ENCODE results near the gene TSSK1B.

TSSK1B gene

DNA sequence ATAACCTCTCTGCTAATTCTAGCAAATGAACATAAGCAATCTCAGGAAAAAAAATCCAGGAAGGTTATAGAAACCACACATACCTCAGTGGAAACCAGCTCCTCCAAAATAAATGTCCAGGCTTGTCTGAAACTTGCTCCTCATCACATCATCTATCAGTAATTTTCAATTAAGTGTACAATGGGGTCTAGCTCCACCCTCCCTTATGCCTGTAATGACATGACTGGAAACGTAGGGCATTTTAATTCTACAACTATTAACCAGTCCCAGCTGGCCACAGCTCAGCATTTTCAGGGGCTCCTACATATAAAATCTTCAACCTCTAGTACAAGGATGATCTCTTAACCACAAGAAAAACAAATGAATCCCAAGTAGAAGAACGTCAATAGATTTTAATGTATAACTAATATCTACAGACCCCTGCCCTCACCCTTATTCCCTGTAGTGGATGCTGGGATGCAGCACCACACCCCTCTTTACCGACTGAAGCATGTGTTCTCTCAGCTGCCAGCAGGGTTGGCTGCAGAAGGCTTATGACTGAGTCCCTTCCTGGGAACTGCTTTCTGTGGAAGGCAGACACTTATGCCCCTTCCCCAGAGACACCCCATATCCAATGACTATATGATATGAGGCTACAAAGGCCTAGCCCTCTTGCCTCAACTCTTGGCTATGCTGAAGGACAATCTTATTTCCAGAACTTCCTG is 6.8 kb downstream of the TSSK1B start:
- Histone ChIP-seq H2AFZ (ENCODE audit: low read depth, low read length, severe bottlenecking) (no peak overlapping the region), H3K79me2 (ENCODE audit: insufficient read depth, low read length) (no peaks in the 10 kb centered on the region), H3K27ac (ENCODE audit: low read depth, low read length) (no peak overlapping the region), H3K4me2 (ENCODE audit: low read depth, low read length, poor library complexity, severe bottlenecking) (no peak overlapping the region), H3K4me3 (ENCODE audit: insufficient read depth, low read length, poor library complexity, severe bottlenecking) (no peak overlapping the region), H3K9me3 (ENCODE audit: insufficient read depth, low read length) (no peaks in the 10 kb centered on the region), H3K9me2 (replicated peaks; ENCODE audit: insufficient read depth, low read length) (no peaks in the 10 kb centered on the region), H3K27me3 (ENCODE audit: low read length) (no peaks in the 10 kb centered on the region), H4K20me1 (ENCODE audit: low read depth, low read length) (no peaks in the 10 kb centered on the region), H3F3A (ENCODE audit: insufficient read depth) (no peaks in the 10 kb centered on the region), H3K36me3 (ENCODE audit: low read length) (no peaks in the 10 kb centered on the region), H3K9ac (ENCODE audit: low read length) (no peak overlapping the region)
- TF ChIP-seq, protein P1, sequence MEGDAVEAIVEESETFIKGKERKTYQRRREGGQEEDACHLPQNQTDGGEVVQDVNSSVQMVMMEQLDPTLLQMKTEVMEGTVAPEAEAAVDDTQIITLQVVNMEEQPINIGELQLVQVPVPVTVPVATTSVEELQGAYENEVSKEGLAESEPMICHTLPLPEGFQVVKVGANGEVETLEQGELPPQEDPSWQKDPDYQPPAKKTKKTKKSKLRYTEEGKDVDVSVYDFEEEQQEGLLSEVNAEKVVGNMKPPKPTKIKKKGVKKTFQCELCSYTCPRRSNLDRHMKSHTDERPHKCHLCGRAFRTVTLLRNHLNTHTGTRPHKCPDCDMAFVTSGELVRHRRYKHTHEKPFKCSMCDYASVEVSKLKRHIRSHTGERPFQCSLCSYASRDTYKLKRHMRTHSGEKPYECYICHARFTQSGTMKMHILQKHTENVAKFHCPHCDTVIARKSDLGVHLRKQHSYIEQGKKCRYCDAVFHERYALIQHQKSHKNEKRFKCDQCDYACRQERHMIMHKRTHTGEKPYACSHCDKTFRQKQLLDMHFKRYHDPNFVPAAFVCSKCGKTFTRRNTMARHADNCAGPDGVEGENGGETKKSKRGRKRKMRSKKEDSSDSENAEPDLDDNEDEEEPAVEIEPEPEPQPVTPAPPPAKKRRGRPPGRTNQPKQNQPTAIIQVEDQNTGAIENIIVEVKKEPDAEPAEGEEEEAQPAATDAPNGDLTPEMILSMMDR (IDR thresholded peaks at IDR 0.05; ENCODE audit: insufficient read depth, low read length, poor library complexity, severe bottlenecking), result no peak
- TF ChIP-seq EZH2phosphoT487 (conservative IDR thresholded peaks at IDR 0.05; ENCODE audit: low read length), result no peak

DNA sequence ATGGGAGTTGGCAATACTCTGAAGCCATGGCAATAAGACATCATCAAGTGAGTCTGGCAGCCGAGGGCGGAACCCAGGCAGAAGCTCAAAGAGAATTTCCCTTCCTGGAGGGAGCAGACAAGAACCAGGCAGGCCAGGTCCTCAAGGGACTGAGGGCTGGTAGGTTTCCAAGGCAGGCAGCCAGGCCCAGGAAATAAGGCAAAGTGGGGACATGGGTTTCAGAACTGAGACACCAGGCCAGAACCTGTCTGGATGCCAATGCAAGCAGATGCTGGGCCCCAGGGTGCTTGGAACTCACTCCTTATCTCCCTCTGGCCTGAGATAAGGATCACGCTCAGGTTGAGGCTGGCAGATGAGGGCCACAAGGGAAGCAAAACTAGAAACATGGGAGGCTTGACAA is 8.9 kb downstream of the TSSK1B start:
- no peaks in the 10 kb centered on the region for H3K36me3 ChIP-seq (ENCODE audit: low read length)
- H3K4me2 ChIP-seq (ENCODE audit: low read depth, low read length, poor library complexity, severe bottlenecking), result no peak overlapping the region
- no peaks in the 10 kb centered on the region for H3K9me2 ChIP-seq (replicated peaks; ENCODE audit: insufficient read depth, low read length)
- H3K27ac ChIP-seq (ENCODE audit: low read depth, low read length), result no peak overlapping the region
- no peak overlapping the region for H3K9ac ChIP-seq (ENCODE audit: low read length)
- no peaks in the 10 kb centered on the region for H3F3A ChIP-seq (ENCODE audit: insufficient read depth)
- no peak overlapping the region for H2AFZ ChIP-seq (ENCODE audit: low read depth, low read length, severe bottlenecking)
- no peak for TF ChIP-seq EZH2phosphoT487 (conservative IDR thresholded peaks at IDR 0.05; ENCODE audit: low read length)
- TF ChIP-seq, protein P1 (IDR thresholded peaks at IDR 0.05; ENCODE audit: insufficient read depth, low read length, poor library complexity, severe bottlenecking), result no peak
- no peak overlapping the region for H3K4me3 ChIP-seq (ENCODE audit: insufficient read depth, low read length, poor library complexity, severe bottlenecking)
- H4K20me1 ChIP-seq (ENCODE audit: low read depth, low read length), result no peaks in the 10 kb centered on the region
- no peaks in the 10 kb centered on the region for H3K9me3 ChIP-seq (ENCODE audit: insufficient read depth, low read length)
- H3K27me3 ChIP-seq (ENCODE audit: low read length), result no peaks in the 10 kb centered on the region
- no peaks in the 10 kb centered on the region for H3K79me2 ChIP-seq (ENCODE audit: insufficient read depth, low read length)

GRCh38 chr5:113421693-113422092 is 13.1 kb downstream of the TSSK1B start:
- H3K79me2 ChIP-seq (ENCODE audit: insufficient read depth, low read length), result no peaks in the 10 kb centered on the region
- no peak for TF ChIP-seq EZH2phosphoT487 (conservative IDR thresholded peaks at IDR 0.05; ENCODE audit: low read length)
- TF ChIP-seq, protein P1 (IDR thresholded peaks at IDR 0.05; ENCODE audit: insufficient read depth, low read length, poor library complexity, severe bottlenecking), result no peak

More at GRCh38 chr5:113421693-113422092, 13.1 kb downstream of the TSSK1B start:
- no peak overlapping the region for H3K27ac ChIP-seq (ENCODE audit: low read depth, low read length)
- H2AFZ ChIP-seq (ENCODE audit: low read depth, low read length, severe bottlenecking), result no peak overlapping the region
- no peak overlapping the region for H3K4me2 ChIP-seq (ENCODE audit: low read depth, low read length, poor library complexity, severe bottlenecking)
- no peaks in the 10 kb centered on the region for H3F3A ChIP-seq (ENCODE audit: insufficient read depth)
- H3K4me3 ChIP-seq (ENCODE audit: insufficient read depth, low read length, poor library complexity, severe bottlenecking), result no peak overlapping the region
- H3K27me3 ChIP-seq (ENCODE audit: low read length), result no peaks in the 10 kb centered on the region
- no peaks in the 10 kb centered on the region for H4K20me1 ChIP-seq (ENCODE audit: low read depth, low read length)
- no peaks in the 10 kb centered on the region for H3K9me2 ChIP-seq (replicated peaks; ENCODE audit: insufficient read depth, low read length)
- H3K9ac ChIP-seq (ENCODE audit: low read length), result no peak overlapping the region
- H3K9me3 ChIP-seq (ENCODE audit: insufficient read depth, low read length), result no peaks in the 10 kb centered on the region
- no peaks in the 10 kb centered on the region for H3K36me3 ChIP-seq (ENCODE audit: low read length)
